AG08396 (cell line): Measurements from ENCODE around the gene RTF1.
"Not testable (repeated sequence)": the region's sequence is repeated elsewhere in the genome, so short reads cannot be mapped to it uniquely, and the experiment has no call there.

Source experiments
- DNase-seq: peaks from one replicate; pipeline ENCODE4 v3.0.0; 2012; ENCODE audit warnings: low spot score, mixed read lengths

Gene RTF1

DNA sequence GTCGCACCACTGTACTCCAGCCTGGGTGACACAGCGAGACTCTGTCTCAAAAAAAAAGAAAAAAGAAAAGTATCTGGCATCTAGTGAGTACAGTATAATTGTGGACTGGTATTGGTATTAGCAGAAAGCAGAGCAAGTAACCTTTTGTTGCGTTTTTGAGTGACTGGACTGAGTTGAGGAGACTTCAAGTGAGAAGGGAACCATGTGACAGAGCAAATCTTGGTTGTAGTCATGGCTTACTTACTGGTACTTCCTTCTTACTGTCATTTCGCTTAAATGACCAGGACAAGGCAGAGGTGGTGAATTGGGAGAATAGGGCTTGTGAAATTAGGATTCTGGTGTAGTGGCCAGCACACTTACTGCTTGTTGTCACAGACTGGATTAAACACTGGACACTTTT is 20.6 kb downstream of the RTF1 start:
- DNase-seq: no peak

DNA sequence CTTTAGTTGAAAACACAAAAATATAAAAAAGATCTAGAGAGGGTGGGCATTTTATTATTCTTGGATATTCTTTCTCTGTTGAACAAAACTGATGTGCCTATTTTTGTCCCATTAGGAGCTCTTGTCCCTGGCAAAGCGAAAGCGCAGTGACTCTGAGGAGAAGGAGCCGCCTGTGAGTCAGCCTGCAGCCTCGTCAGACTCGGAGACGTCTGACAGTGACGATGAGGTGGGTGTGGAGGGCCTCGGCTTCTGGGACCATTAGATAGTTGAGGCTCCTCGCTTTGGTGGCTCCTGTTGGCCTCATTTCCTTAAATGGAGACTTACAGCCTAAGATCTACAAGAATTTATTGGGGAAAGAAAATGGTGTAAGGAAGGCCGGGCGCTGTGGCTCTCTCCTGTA is 21.3 kb downstream of the RTF1 start:
- DNase-seq: peak; percentile 18

DNA sequence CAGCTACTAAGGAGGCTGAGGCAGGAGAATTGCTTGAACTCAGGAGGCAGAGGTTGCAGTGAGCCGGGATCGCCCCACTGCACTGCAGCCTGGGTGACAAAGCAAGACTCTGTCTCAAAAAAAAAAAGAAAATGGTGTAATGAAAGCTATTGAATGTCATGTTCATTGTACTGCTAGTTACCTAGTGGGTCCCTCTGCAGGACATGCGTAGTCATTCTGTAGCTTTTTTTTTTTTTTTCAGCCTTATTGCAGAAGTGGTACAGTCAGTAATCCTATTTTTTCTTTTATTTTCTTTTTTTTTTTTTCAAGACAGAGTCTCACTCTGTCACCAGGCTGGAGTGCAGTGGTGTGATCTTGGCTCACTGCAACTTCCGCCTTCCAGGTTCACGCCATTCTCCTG is 21.9 kb downstream of the RTF1 start:
- not testable (repeated sequence) for DNase-seq

DNA sequence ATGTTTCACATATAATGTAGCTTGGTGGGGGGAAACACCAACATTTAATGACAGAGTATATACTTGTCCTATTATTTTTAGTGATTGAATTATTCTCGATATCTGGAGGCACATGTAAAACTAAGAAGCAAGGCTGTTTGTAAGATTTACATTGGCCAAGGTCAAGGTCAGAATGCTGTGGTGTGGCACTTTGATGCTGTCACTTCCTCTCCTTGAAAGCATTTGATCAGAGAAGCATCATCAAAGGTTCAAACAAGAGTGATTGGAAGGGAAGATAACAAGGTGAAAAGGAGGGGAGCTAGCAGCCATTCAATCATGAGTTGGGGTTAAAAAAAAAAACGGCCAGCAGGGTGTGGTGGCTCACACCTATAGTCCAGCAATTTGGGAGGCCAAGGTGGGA is 26.4 kb downstream of the RTF1 start:
- DNase-seq: no peak

DNA sequence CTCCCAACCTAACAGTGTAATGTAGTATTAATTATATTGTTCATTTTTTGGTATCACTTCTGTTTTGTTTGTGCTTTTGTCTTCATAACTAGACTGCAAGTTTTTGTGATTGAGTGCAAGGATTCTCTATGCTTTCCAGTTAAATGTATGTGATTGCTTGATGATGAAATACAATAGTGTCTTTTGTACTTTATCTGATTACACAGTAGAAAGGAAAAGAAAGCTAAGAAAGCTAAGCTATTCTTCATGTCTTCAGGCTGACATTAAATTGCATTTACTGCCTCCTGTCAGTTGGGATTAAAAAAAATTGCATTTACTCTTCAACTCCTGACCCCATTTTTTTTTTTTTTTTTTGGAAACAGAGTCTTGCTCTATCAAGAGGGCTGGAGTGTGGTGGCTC is 28.5 kb downstream of the RTF1 start:
- DNase-seq: no peak

DNA sequence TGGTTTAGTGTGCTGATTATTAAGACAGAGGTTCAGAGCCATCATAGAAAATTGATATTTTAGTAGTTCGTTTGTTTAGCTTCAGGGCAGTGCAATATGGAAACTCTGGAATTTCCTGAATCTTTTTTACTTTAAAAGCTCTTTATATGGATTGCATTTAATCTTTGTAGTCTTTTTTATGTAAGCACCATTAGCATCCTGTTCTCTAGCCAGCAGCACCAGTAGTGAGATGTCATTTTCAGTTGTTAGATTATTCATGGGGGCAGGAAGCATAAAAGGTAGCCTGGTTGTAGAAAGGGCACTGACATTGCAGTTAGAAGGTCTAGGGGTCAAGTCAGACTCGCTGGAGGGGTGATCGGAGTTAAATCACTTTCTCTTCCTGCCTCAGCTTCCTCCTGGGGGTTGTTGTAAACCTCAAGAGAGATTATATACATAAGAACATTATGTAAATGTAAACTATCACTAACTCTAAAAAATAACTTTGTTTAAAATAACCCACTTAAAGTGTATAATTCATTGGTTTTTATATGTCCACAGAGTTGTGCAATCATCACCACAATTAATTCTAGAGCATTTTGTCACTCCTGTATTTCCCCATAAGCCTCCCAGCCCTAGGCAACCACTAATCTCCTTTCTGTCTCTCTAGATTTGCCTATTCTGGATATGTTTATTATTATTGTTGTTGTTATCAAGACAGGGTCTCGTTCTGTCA is 45.3 kb downstream of the RTF1 start:
- no peak for DNase-seq

DNA sequence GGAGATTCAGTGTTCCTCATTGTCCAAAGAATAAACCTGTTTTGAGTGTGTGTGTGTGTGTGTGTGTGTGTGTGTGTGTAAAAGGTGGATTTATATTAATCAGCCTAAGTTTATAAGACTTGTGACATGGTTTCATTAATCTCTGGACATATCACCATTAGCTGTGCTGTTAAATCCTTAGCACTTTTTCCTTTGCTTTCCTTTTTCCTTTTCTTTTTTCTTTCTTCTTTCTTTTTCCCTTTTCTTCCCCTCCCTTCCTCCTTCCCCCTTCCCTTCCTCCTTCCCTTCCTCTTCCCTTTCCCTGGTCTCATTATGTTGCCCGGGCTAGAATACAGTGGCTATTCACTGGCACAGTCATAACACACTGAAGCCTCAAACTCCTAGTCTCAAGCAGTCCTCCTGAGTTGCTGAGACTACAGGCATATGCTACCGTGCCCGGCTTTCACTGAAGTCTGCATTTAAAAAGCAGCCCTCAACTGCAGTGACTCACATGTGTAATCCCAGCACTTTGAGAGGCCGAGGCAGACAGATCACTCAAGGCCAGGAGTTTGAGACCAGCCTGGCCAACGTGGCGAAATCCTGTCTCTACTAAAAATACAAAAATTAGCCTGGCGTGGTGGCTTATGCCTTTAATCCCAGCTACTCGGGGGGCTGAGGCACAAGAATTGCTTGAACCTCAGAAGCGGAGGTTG is 48.1 kb downstream of the RTF1 start:
- DNase-seq: no peak

DNA sequence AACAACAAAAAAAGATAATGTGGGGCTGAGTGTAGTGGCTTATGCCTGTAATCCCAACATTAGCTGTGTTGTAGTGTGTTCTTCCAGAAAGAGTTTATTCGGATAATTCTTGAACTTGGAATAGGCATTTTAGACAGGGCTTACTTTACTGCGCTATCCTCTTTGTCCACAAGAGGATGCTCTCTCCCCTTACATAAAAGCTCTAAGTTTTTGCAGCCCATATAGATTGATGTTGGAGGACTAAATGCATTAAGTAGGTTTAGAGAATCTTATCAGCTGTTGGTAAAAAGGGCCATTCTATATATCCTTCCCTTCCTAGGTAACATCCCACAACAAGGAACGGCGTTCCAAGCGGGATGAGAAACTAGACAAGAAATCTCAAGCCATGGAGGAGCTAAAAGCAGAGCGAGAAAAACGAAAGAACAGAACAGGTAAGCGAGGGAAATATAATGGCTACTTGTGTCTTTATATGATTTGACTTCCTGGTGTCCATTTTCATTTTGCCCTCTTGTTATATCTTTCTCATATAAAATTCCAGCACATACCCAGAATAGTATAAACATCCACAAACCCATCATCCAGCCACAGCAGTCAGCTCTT is 49.0 kb downstream of the RTF1 start:
- peak; percentile 34 for DNase-seq

DNA sequence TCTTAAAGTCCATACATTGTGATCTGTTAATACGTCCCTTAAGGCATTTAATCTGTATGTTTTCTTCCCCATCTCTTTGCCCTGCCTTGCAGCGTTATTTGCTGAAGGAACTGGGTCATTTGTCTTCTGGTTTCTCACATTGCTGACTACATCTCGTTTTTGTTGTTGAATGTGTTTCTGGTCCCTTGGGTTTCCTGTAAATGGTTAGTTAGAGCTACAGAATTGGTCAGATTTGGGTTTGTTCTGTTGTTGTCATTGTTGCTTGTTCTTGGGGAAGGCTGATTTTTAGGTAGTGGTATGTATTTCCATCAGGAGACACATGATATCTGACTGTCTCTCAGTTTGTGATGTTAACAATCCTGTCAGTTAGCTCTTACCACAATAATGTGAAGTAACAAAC is 49.8 kb downstream of the RTF1 start:
- no peak for DNase-seq

DNA sequence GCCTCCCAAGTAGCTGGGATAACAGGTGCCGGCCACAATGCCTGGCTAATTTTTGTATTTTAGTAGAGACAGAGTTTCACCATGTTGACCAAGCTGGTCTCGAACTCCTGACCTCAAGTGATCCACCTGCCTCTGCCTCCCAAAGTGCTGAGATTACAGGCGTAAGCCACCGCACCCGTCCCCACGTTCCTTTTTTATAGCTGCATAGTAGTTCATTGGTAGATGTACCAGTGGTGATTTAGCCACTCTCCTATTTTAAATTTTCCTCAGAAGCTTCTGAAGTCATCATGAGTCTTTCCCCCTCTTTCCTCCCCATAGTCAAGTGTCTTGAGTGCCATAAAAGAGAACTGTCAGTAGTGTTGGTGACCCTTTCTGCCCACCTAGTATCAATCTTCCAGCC is 52.7 kb downstream of the RTF1 start:
- DNase-seq: not testable (repeated sequence)

DNA sequence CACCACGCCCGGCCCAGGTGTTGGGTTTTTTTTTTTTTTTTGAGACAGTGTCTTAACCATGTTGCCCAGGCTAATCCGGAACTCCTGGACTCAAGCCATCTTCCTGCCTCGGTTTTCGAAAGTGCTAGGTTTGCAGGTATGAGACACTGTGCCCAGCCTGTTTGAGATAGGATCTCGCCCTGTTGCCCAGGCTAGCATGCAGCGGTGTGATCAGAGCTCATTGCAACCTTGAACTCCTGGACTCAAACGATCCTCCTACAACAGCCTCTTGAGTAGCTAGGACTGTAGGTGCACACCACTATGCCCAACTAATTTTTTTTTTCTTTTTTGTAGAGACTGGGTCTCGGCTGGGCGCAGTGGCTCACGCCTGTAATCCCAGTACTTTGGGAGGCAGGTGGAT is 56.5 kb downstream of the RTF1 start:
- DNase-seq: no peak

DNA sequence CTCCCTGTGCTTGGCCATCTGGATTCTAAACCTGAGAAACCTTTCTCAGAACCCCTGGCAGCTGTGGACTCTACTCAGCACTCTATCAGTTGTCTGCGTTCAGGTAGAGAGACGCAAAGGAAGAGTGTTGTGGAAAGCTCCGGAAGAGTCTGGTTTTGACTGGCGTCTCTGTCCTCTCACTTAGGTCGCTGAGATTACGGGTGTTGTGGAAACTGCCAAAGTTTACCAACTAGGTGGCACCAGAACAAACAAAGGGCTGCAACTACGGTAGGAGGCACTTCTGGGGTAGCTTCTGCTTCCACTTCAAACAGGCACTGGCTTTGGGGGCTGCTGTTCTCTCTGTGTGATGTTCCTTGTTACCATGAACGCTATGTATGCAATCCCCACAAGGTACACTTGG is 57.5 kb downstream of the RTF1 start:
- DNase-seq: no peak

DNA sequence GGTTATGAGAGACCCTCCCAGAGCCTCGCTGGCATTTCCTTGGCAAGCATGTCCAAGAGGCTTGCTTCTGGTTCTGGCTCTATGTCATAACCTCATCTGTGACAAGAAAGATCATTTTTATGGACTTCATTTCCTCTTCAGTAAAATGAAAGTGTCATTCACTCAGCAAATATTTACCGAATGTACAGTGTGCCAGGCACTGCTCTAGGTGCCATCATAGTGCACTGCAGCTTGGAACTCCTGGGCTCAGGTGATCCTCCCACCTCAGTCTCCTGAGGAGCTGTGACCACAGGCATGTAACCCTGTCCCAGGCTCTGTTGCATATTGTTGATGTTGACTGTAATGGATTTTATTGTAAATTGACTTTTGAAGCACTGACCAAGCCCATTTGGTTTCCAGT is 58.0 kb downstream of the RTF1 start:
- no peak for DNase-seq

DNA sequence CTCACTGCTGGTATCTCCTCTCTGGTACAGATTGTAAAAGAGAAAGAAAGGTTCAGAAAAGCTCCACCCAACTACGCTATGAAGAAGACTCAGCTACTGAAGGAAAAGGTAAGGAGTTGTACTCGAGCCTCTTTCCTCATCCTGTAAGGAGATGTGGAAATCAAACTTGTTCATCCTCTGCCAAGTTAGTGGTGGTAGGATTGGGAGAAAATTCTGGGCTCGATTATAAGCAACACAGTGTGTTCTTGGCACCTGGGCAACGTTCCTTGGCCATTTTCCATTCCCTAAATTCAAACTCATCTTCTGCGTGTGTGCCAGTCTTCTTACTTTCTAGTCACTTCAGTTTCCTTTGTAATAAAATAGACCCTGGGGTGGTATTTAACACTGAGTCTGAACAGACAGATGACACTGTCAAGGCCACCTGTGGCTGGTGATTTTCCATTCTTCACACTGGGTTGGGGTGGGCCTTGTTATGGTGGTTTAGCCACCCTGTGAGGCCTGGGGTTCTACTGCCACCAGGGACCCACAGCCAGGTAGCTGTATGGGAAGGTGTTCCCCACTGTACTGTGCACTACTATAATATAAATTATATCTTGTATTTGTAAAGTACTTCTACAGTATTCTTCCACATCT is 59.6 kb downstream of the RTF1 start:
- no peak for DNase-seq

DNA sequence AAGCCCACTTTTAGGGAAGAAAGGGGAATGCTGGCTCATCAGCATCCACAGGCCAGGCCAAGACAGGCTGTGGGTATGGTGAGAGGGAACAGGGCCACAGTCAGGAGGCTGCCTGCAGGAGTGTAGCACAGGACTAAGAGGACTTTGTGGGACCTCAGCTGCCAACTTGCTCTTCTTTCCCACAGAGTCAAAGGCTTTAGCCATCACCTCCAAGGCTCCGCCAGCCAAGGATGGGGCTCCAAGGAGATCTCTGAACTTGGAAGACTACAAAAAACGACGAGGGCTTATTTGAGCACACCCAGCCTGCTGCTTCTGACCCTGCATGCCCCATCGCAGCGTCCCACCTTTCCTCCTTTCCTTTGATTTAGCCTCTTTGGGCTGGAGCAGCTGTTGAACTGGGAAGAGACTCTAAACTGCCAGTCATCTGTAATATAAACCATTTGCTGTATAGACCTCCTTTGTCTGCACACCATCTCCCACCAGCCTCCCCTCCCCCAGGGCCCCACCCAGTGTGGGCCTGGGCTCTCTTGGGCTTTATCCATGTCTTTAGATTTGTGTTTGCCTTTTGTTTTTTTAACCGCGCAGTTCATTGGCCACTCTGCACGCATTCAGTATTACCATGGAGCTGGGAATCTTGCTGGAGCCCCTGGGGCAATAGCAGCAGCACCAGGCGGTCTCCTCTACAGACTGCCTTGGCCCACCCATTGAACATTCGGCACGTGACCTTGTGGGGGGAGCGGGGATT is 63.7 kb downstream of the RTF1 start:
- no peak for DNase-seq

DNA sequence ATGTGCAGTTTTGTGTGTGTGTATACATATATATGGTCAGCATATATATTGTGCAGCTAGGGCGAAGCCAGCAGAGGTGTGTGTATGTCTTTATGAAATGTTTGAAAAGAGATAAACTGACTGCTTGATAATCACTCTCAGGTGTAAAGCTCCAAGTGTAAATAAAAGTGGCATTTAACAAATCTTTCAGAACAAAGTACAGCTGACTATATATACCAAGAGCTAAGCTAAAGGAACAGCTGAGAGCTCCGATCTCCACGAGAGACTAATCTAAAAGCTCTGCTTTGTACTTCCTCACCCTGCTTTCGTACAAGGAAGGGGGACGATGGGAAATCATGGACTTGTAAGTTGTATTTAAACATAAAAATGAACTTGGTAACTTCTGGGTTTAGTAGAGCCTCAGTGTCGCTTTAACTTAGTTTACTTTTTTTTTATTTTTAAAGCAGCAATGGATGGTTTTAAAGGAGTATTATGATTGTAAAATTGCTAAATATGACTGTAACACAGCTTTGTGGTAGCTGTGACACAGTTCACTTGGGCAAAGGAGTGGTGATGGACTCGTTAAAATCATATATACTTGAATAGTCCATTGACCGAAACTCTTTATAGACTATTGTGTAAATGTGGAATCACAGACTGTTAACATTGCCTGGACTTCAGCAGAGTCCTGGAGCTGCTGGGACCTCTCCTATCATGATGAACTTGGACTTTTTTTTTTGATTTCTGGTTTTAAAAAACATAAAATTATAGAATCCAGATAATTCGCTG is 65.4 kb downstream of the RTF1 start:
- DNase-seq: no peak

DNA sequence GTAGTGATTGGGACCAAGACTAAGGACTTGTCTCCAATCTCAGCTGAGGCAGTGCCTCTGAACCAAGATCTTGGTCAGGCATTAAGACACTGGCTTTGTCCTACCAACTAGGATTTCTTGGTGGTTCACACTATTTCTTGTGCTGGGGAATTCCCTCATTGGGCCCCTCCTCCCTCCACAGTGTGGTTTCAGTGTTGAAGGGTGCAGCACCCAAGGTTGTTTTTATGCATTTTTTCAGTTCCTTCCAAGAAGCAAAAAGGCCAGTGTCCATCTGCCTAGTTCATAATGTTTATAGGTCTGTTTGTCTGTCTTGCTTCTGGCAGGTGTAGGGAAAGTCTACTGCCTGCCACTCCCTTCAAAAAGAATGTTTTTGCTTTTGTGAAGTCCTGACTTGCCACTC is 66.2 kb downstream of the RTF1 start:
- DNase-seq: no peak

DNA sequence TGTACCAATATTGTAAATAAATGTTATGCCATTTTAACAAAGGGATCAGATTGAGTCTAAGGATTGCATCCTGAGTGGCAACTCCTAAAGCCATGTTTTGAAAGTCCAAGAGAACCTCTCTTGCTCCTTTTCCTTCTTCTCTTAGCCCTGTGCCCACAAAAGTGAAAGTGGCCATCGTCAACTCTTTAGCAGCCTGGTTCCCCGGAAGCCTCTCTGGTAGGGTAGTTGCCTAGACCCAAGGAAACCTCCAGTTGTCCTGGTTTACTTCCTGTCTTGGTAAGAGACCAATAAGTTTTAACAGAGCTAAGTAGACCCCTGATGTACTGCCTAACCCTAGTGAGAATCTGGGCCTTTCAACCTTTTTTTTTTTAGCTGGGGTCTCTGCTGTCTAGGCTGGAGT is 66.6 kb downstream of the RTF1 start:
- DNase-seq: no peak

DNA sequence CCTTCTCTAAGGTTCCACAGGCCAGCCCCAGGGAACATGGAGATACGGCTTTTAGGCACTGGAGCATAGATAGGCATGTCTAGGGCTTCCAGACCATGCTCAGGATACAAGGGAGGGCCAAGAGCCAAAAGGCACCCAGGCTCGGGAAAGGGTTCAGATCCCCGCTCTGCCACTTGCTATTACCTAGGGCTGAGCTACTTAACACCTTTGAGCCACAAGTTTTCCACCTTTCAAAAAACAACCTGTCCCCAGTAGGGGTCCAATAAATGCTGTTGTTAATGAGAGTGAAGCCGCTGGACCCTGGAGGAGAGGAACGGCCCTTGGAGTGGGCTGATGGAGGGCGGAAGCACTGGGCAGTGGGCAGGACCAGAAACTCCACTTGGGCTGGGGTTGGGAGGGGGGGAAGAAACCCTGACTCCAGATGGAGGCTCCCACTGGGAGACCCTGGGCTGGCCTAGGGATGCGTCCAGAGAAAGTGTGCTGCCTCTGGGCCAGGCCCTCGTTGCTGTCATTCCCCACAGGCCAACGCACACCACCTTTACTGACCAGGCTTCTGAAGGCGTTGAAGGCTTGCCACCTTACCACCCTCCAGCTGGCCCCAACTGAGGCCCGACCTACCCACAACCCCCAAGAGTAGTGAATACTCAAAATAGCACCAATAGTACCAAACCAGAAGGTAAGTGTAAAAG is 68.2 kb downstream of the RTF1 start:
- no peak for DNase-seq

DNA sequence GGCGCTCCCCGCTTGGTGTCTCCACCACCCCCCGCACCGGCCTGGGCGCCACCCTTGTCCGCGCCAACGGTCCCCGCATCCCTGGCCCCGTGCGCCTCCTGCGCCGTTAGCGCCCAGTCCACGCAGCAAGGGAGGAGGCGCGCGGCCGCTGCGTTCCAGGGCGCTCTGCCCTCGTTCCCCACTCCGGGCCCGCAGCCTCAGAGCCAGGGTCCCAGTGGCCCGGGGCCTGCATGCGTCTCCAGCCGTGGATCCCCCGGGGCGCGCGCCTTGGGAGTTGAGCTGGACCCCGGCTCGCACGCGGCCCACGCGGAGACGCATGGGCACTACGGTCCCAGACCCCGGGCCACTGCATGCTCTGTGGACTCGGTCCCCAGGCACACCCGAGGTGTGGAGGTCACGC is 69.4 kb downstream of the RTF1 start:
- DNase-seq: no peak

DNA sequence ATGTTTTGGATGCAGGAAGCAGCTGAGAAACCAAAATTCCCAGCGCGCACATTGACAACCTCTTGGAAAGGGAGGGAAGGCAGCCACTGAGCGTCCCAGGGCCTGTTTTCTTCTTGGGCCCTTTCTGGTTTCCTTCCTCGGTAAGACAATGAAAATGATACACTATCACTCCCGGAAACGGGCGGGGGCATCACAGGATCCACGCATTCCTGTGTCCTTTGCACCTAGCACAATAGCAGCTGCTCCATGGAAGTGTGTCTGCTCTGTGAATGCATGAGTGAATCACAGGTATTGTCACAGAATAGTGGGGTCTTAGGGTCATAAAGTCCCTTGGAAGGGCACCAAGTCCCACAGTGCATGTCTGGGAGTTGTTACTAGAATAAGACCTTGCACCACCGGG is 70.5 kb downstream of the RTF1 start:
- DNase-seq: no peak
